T-cell (primary cell): Measurements from ENCODE around the gene ACTN1. TPM values are rescaled to one million over a fixed set of nuclear protein-coding genes. Genes with fewer than 3 reads are reported as not detected.

Source experiments
- ATAC-seq, 4 experiments: fragments of 200-7000 bp in 3 of 4; fragments of 150-1000 bp in 1 of 4; cut with Tn5 transposase; replicated peaks in 1 of 4; 1 replicate in 3 of 4; 2 replicates in 1 of 4; pipeline ENCODE4 v1.10.0; 2021; ENCODE audit warnings: moderate library complexity in 3 of 4, mild to moderate bottlenecking in 2 of 4, moderate number of reproducible peaks in 1 of 4
- CTCF ChIA-PET, 2 donors: fragments of 300-600 bp; sonication (Branson Sonifier 250); formaldehyde crosslinking; loops; one replicate each; lab custom pipeline; 2022; ENCODE audit warnings: antibody characterized with exemption in 2 of 2; lab: Charles Lee
- POLR2A ChIA-PET, 2 donors: fragments of 300-600 bp; sonication (Branson Sonifier 250); formaldehyde crosslinking; loops; one replicate each; lab custom pipeline; 2022; ENCODE audit warnings: antibody characterized with exemption in 2 of 2; lab: Charles Lee
- DNase-seq, 35 experiments: peaks; one replicate each; pipeline versions ENCODE4 v3.0.0 to v3.0.0-alpha.2; 2013 to 2023
- H3K27ac ChIP-seq: one replicate; pipeline ENCODE4 v1.5.1; 2013; ENCODE audit warnings: low read length
- H3K27me3 ChIP-seq, 2 experiments: replicated peaks in 1 of 2; 1 replicate in 1 of 2; 2 replicates in 1 of 2; pipeline versions ENCODE4 v1.6.1 to v1.7.0; 2013; ENCODE audit warnings: low read length in 1 of 2, mixed read lengths in 1 of 2; ENCODE audit not compliant: control insufficient read depth in 2 of 2, insufficient read depth in 2 of 2; ENCODE audit errors: extremely low read depth in 1 of 2
- H3K36me3 ChIP-seq, 2 donors: 1 replicate in 1 of 2; 2 replicates in 1 of 2; pipeline versions ENCODE4 v1.6.1 to v1.7.0; 2013; ENCODE audit warnings: low read length in 1 of 2; ENCODE audit not compliant: control insufficient read depth in 2 of 2, insufficient read depth in 1 of 2; ENCODE audit errors: extremely low read depth in 1 of 2
- H3K4me1 ChIP-seq, 2 experiments: 1 replicate in 1 of 2; 2 replicates in 1 of 2; pipeline versions ENCODE4 v1.6.1 to v1.7.0; 2013; ENCODE audit warnings: low read length in 2 of 2, mixed read lengths in 1 of 2; ENCODE audit not compliant: insufficient read depth in 2 of 2, control insufficient read depth in 1 of 2; ENCODE audit errors: extremely low read depth in 1 of 2
- H3K4me3 ChIP-seq, 2 donors: 1 replicate in 1 of 2; 2 replicates in 1 of 2; pipeline versions ENCODE4 v1.5.1 to v1.7.0; 2013; ENCODE audit warnings: mild to moderate bottlenecking in 2 of 2, low read length in 1 of 2, moderate library complexity in 1 of 2; ENCODE audit not compliant: control insufficient read depth in 1 of 2; ENCODE audit errors: extremely low read depth in 1 of 2
- H3K9me3 ChIP-seq: 2 replicates; pipeline ENCODE4 v1.7.0; 2013
- H3K27ac Mint-ChIP-seq, 2 donors: one replicate each; pipeline ENCODE4 v1.8.0; 2020 to 2021; ENCODE audit warnings: mild to moderate bottlenecking in 2 of 2, mixed read lengths in 2 of 2
- H3K27me3 Mint-ChIP-seq, 2 donors: one replicate each; pipeline ENCODE4 v1.8.0; 2021 to 2022; ENCODE audit warnings: mixed read lengths in 2 of 2
- H3K36me3 Mint-ChIP-seq: one replicate; pipeline ENCODE4 v1.8.0; 2021; ENCODE audit warnings: mixed read lengths
- H3K4me1 Mint-ChIP-seq, 3 donors: one replicate each; pipeline ENCODE4 v1.8.0; 2020 to 2022; ENCODE audit warnings: mixed read lengths in 3 of 3, mild to moderate bottlenecking in 1 of 3
- H3K4me3 Mint-ChIP-seq, 3 donors: one replicate each; pipeline ENCODE4 v1.8.0; 2020 to 2022; ENCODE audit warnings: mild to moderate bottlenecking in 3 of 3, mixed read lengths in 3 of 3, moderate library complexity in 3 of 3
- H3K9me3 Mint-ChIP-seq, 3 donors: one replicate each; pipeline ENCODE4 v1.8.0; 2020 to 2022; ENCODE audit warnings: mixed read lengths in 3 of 3
- WGBS: methylation state at CpG from one replicate; pipeline ENCODE4 v1.1.5; 2013; ENCODE audit warnings: missing lambda C conversion rate; ENCODE audit not compliant: insufficient coverage; 5-methylcytosine and 5-hydroxymethylcytosine counted together
- total RNA-seq, 35 experiments: library from RNA in 6 of 35; stranded (reverse) in 6 of 35; fragments of 120-200 nt in 1 of 35; gene quantifications; one replicate each; pipeline versions ENCODE4 v1.2.1 to v1.2.4 and lab custom pipeline; 2013 to 2026

The ACTN1 gene
- total RNA-seq, 5 donors from 2014 or later (not counting 1 experiment from before 2014, with no cell fraction given), result 84.8 to 219 (median 122) TPM

GRCh38 chr14:68970038-68970612 lies 9.0 kb downstream of the ACTN1 start:
- peaks cover 0 to 4% (median 0%) of the 10 kb centered on the region in 3 donors for H3K9me3 Mint-ChIP-seq
- peak overlapping the region; percentile 68 to 84 (median 72) for H3K4me3 Mint-ChIP-seq
- Histone ChIP-seq H3K4me1 (peaks cover 70 to 95% of the 10 kb centered on the region in 2 experiments), H3K36me3 (peaks cover 8 to 16% of the 10 kb centered on the region in 2 donors), H3K9me3 (no peaks in the 10 kb centered on the region), H3K27ac (peak overlapping the region; percentile 84), H3K4me3 (peak overlapping the region; percentile 8 to 42), H3K27me3 (no peaks in the 10 kb centered on the region)
- peak; percentile 63 to 75 (median 70) for ATAC-seq
- peak; percentile 38 to 87 (median 68) for DNase-seq
- no peaks in the 10 kb centered on the region for H3K27me3 Mint-ChIP-seq
- CTCF ChIA-PET, result interaction anchor here (1.0 to 1.5 kb wide), 2 partner anchors 25 to 58 kb away, joined by 3 to 4 read pairs; no protein-coding TSS in a partner anchor
- peak overlapping the region; percentile 99 for H3K27ac Mint-ChIP-seq
- POLR2A ChIA-PET, result interaction anchor here (0.7 to 1.6 kb wide), 3 partner anchors 11 to 524 kb away, joined by 3 to 6 read pairs (median 3); no protein-coding TSS in a partner anchor
- H3K4me1 Mint-ChIP-seq, result peaks cover 88 to 96% (median 94%) of the 10 kb centered on the region in 3 donors
- 4% methylated on average over 6 of the region's 8 CpGs for WGBS
- peaks cover 28% of the 10 kb centered on the region for H3K36me3 Mint-ChIP-seq

GRCh38 chr14:68969278-68970033 lies 9.6 kb downstream of the ACTN1 start:
- ChIA-PET CTCF (interaction anchor here (1.0 to 1.5 kb wide), 2 partner anchors 25 to 58 kb away, joined by 3 to 4 read pairs; no protein-coding TSS in a partner anchor), POLR2A (interaction anchor here (0.7 to 1.6 kb wide), 3 partner anchors 10 to 524 kb away, joined by 3 to 6 read pairs (median 3); no protein-coding TSS in a partner anchor)
- Histone ChIP-seq H3K9me3 (no peaks in the 10 kb centered on the region), H3K27me3 (no peaks in the 10 kb centered on the region), H3K4me1 (peaks cover 74 to 95% of the 10 kb centered on the region in 2 experiments), H3K27ac (peak overlapping the region; percentile 84), H3K4me3 (peak overlapping the region; percentile 8 to 42), H3K36me3 (peaks cover 8 to 16% of the 10 kb centered on the region in 2 donors)
- H3K27ac Mint-ChIP-seq, result peak overlapping the region; percentile 99
- H3K36me3 Mint-ChIP-seq, result peaks cover 23% of the 10 kb centered on the region
- WGBS, result 82% methylated on average over 5 of the region's 12 CpGs
- peaks cover 89 to 96% (median 93%) of the 10 kb centered on the region in 3 donors for H3K4me1 Mint-ChIP-seq
- H3K27me3 Mint-ChIP-seq, result no peaks in the 10 kb centered on the region
- DNase-seq, result no peak
- H3K9me3 Mint-ChIP-seq, result peaks cover 0 to 4% (median 0%) of the 10 kb centered on the region in 3 donors
- H3K4me3 Mint-ChIP-seq, result peak overlapping the region; percentile 68 to 84 (median 72)
- no peak for ATAC-seq

- peak overlapping the region in 1 of 2 donors; percentile 42 for H3K4me3 ChIP-seq
- H3K4me1 Mint-ChIP-seq, result peaks cover 92 to 97% (median 96%) of the 10 kb centered on the region in 3 donors
- H3K27me3 Mint-ChIP-seq, result no peaks in the 10 kb centered on the region
- 94% methylated on average over 2 of the region's 4 CpGs for WGBS
- peaks cover 17% of the 10 kb centered on the region for H3K36me3 Mint-ChIP-seq
- peak overlapping the region; percentile 99 for H3K27ac Mint-ChIP-seq
- ATAC-seq (no peak), DNase-seq (no peak)
- peak overlapping the region; percentile 84 for H3K27ac ChIP-seq
- peaks cover 0 to 4% of the 10 kb centered on the region in 2 experiments for H3K27me3 ChIP-seq
- peaks cover 0 to 4% (median 0%) of the 10 kb centered on the region in 3 donors for H3K9me3 Mint-ChIP-seq
- peaks cover 81 to 95% of the 10 kb centered on the region in 2 experiments for H3K4me1 ChIP-seq
- H3K4me3 Mint-ChIP-seq, result peak overlapping the region; percentile 17 to 84 (median 72)
- no peaks in the 10 kb centered on the region for H3K9me3 ChIP-seq
- POLR2A ChIA-PET, result interaction anchor here (1.1 to 1.6 kb wide), 2 partner anchors 9 to 11 kb away, joined by 4 to 6 read pairs; partner anchors contain the start of gene ACTN1 (in 1 of the 2)
- peaks cover 5 to 12% of the 10 kb centered on the region in 2 donors for H3K36me3 ChIP-seq
- CTCF ChIA-PET, result interaction anchor here in 1 of 2 donors (1.5 kb wide), 1 partner anchor 57 kb away, joined by 4 read pairs; no protein-coding TSS in a partner anchor
These were observed 10.4 kb downstream of the ACTN1 start for GRCh38 chr14:68968721-68969120.

GRCh38 chr14:68968051-68968450 lies 11.1 kb downstream of the ACTN1 start:
- peak overlapping the region; percentile 68 to 84 (median 73) for H3K4me3 Mint-ChIP-seq

GRCh38 chr14:68967459-68967940 lies 11.6 kb downstream of the ACTN1 start:
- POLR2A ChIA-PET, result no interaction called here
- H3K27ac ChIP-seq, result peak overlapping the region; percentile 84
- ATAC-seq, result no peak

More at GRCh38 chr14:68968051-68968450, 11.1 kb downstream of the ACTN1 start:
- Mint-ChIP-seq H3K36me3 (peaks cover 13% of the 10 kb centered on the region), H3K4me1 (peaks cover 96 to 99% (median 97%) of the 10 kb centered on the region in 3 donors), H3K27ac (peak overlapping the region; percentile 99), H3K27me3 (no peaks in the 10 kb centered on the region), H3K9me3 (no peaks in the 10 kb centered on the region)
- peaks cover 0 to 7% of the 10 kb centered on the region in 2 donors for H3K36me3 ChIP-seq
- H3K4me3 ChIP-seq, result peak overlapping the region; percentile 3 to 46
- peak overlapping the region; percentile 84 for H3K27ac ChIP-seq
- DNase-seq, result peak; percentile 63 to 92 (median 82)
- peaks cover 85 to 97% of the 10 kb centered on the region in 2 experiments for H3K4me1 ChIP-seq
- no peaks in the 10 kb centered on the region for H3K9me3 ChIP-seq
- peaks cover 0 to 4% of the 10 kb centered on the region in 2 experiments for H3K27me3 ChIP-seq
- 0% methylated on average over 2 of the region's 8 CpGs for WGBS
- POLR2A ChIA-PET, result interaction anchor here in 1 of 2 donors (1.1 kb wide), 1 partner anchor 11 kb away, joined by 4 read pairs; the partner anchor contains the start of gene ACTN1
- peak; percentile 88 to 90 (median 90) for ATAC-seq
- CTCF ChIA-PET, result no interaction called here

More at GRCh38 chr14:68967459-68967940, 11.6 kb downstream of the ACTN1 start:
- Mint-ChIP-seq H3K36me3 (peaks cover 9% of the 10 kb centered on the region), H3K27me3 (no peaks in the 10 kb centered on the region), H3K9me3 (no peaks in the 10 kb centered on the region), H3K4me3 (peak overlapping the region; percentile 68 to 84 (median 73)), H3K4me1 (peaks cover 97 to 99% (median 97%) of the 10 kb centered on the region in 3 donors), H3K27ac (peak overlapping the region; percentile 99)
- H3K4me3 ChIP-seq, result peak overlapping the region; percentile 3 to 46
- 100% methylated on average over 2 of the region's 3 CpGs for WGBS
- H3K27me3 ChIP-seq, result peaks cover 0 to 4% of the 10 kb centered on the region in 2 experiments
- H3K4me1 ChIP-seq, result peaks cover 85 to 97% of the 10 kb centered on the region in 2 experiments
- no peak for DNase-seq
- H3K9me3 ChIP-seq, result no peaks in the 10 kb centered on the region
- CTCF ChIA-PET, result interaction anchor here in 1 of 2 donors (0.6 kb wide), 1 partner anchor 17 kb away, joined by 3 read pairs; no protein-coding TSS in a partner anchor
- H3K36me3 ChIP-seq, result peaks cover 0 to 2% of the 10 kb centered on the region in 2 donors
